HCT116 (cell line): ENCODE measurements around the gene IZUMO4. TPM values are rescaled to one million over a fixed set of nuclear protein-coding genes. Genes with fewer than 3 reads are reported as not detected.
"Not testable (repeated sequence)": the region's sequence is repeated elsewhere in the genome, so short reads cannot be mapped to it uniquely, and the experiment has no call there.

Experiments used
- ATAC-seq: fragments of 200-7000 bp; cut with Tn5 transposase; 2 replicates; pipeline ENCODE4 v1.9.1; 2020; ENCODE audit warnings: mild to moderate bottlenecking, moderate library complexity
- BruUV-seq: library from RNA; stranded (reverse); fragments of 400-500 nt; replicated peaks from 2 replicates; lab custom pipeline; 2021; lab: Mats Ljungman, UMichigan
- CTCF ChIA-PET: fragments of 300-600 bp; sonication (Branson Sonifier 250); formaldehyde crosslinking; loops from one replicate; lab custom pipeline; 2021; ENCODE audit warnings: antibody characterized with exemption; lab: Charles Lee
- POLR2A ChIA-PET: fragments of 300-600, 350-600 bp; sonication (Branson Sonifier 250); formaldehyde crosslinking; loops from one replicate; lab custom pipeline; 2021; ENCODE audit warnings: antibody characterized with exemption; lab: Charles Lee
- RAD21 ChIA-PET, 2 experiments: fragments of 300-600 bp; sonication (Branson Sonifier 250); formaldehyde crosslinking; loops; one replicate each; lab custom pipeline; 2023; ENCODE audit warnings: low total read pairs in 2 of 2; ENCODE audit not compliant: uncharacterized antibody in 2 of 2, unreplicated experiment in 2 of 2, low non-redundant PET in 1 of 2; lab: Charles Lee
- DNase-seq: peaks from one replicate; pipeline ENCODE4 v3.0.0-alpha.2; 2010; ENCODE audit warnings: low read depth, low spot score
- H2AFZ ChIP-seq: fragments of 200-600 bp; shearing (Covaris generic), sonication (generic); 2 replicates; pipeline ENCODE4 v1.6.1; 2017; ENCODE audit warnings: low read depth, mixed run types, mixed read lengths, antibody characterized with exemption, low read length; ENCODE audit not compliant: poor library complexity, severe bottlenecking
- H3K27ac ChIP-seq: 2 replicates; pipeline ENCODE4 v1.5.1; 2012; ENCODE audit warnings: low read depth, low read length
- H3K27me3 ChIP-seq: fragments of 200-600 bp; sonication (generic); 2 replicates; pipeline ENCODE4 v1.6.1; 2016; ENCODE audit warnings: mixed run types, low read length, mixed read lengths; ENCODE audit not compliant: insufficient read depth
- H3K36me3 ChIP-seq, 2 experiments: fragments of 200-500 bp in 1 of 2; fragments of 200-600 bp in 1 of 2; sonication (Bioruptor generic) in 1 of 2; sonication (generic) in 1 of 2; 2 replicates each; pipeline versions ENCODE4 v1.5.1 to v1.6.1; 2014 to 2016; ENCODE audit warnings: low read length in 2 of 2, inconsistent platforms in 1 of 2, mixed read lengths in 1 of 2, mixed run types in 1 of 2; ENCODE audit not compliant: insufficient read depth in 2 of 2, control insufficient read depth in 1 of 2
- H3K4me1 ChIP-seq, 2 experiments: fragments of 200-600 bp in 1 of 2; sonication (generic) in 1 of 2; 2 replicates each; pipeline versions ENCODE4 v1.5.1 to v1.6.1; 2012 to 2017; ENCODE audit warnings: low read length in 2 of 2, inconsistent platforms in 1 of 2, mild to moderate bottlenecking in 1 of 2, mixed read lengths in 1 of 2, mixed run types in 1 of 2, moderate library complexity in 1 of 2; ENCODE audit not compliant: insufficient read depth in 2 of 2, control insufficient read depth in 1 of 2
- H3K4me2 ChIP-seq: fragments of 200-600 bp; sonication (generic); 2 replicates; pipeline ENCODE4 v1.6.1; 2017; ENCODE audit warnings: mixed run types, low read length, mixed read lengths
- H3K4me3 ChIP-seq, 2 experiments: fragments of 200-600 bp in 1 of 2; sonication (generic) in 1 of 2; replicated peaks in 1 of 2; 2 replicates each; pipeline ENCODE4 v1.5.1; 2011 to 2016; ENCODE audit warnings: low read length in 2 of 2, control low read depth in 1 of 2, low read depth in 1 of 2, mild to moderate bottlenecking in 1 of 2, mixed read lengths in 1 of 2, mixed run types in 1 of 2
- H3K79me2 ChIP-seq: fragments of 200-600 bp; sonication (generic); 2 replicates; pipeline ENCODE4 v1.6.1; 2017; ENCODE audit warnings: mild to moderate bottlenecking, mixed run types, low read length, moderate library complexity, mixed read lengths; ENCODE audit not compliant: insufficient read depth
- H3K9ac ChIP-seq: fragments of 200-600 bp; sonication (generic); 2 replicates; pipeline ENCODE4 v1.6.1; 2016; ENCODE audit warnings: low read length, mixed read lengths
- H3K9me2 ChIP-seq: fragments of 200-600 bp; sonication (generic), shearing (Covaris generic); 2 replicates; pipeline ENCODE4 v1.6.1; 2017; ENCODE audit warnings: mixed run types, mild to moderate bottlenecking, moderate library complexity; ENCODE audit not compliant: insufficient read depth
- H3K9me3 ChIP-seq, 2 experiments: fragments of 200-500 bp in 1 of 2; fragments of 200-600 bp in 1 of 2; sonication (Bioruptor generic) in 1 of 2; sonication (generic) in 1 of 2; 2 replicates each; pipeline ENCODE4 v1.6.1; 2014 to 2017; ENCODE audit warnings: low read length in 2 of 2, mixed read lengths in 2 of 2, inconsistent platforms in 1 of 2, low read depth in 1 of 2, mild to moderate bottlenecking in 1 of 2, mixed run types in 1 of 2, moderate library complexity in 1 of 2; ENCODE audit not compliant: control insufficient read depth in 1 of 2, insufficient read depth in 1 of 2
- H4K20me1 ChIP-seq: fragments of 200-600 bp; sonication (generic), shearing (Covaris generic); 2 replicates; pipeline ENCODE4 v1.6.1; 2017; ENCODE audit warnings: mixed run types, mild to moderate bottlenecking, moderate library complexity; ENCODE audit not compliant: insufficient read depth
- EGR1 ChIP-seq: IDR thresholded peaks from 2 replicates; pipeline ENCODE4 v1.6.1; 2012; ENCODE audit warnings: low read depth
- EZH2phosphoT487 ChIP-seq: fragments of 200-600 bp; IDR thresholded peaks from 2 replicates; pipeline ENCODE4 v1.6.1; 2018; ENCODE audit warnings: antibody characterized with exemption, borderline replicate concordance
- FOSL1 ChIP-seq: IDR thresholded peaks from 2 replicates; pipeline ENCODE4 v1.6.1; 2012; ENCODE audit warnings: low read depth
- JUND ChIP-seq: IDR thresholded peaks from 2 replicates; pipeline ENCODE4 v1.6.1; 2012
- POLR2AphosphoS5 ChIP-seq: IDR thresholded peaks from 2 replicates; pipeline ENCODE4 v1.6.1; 2011; ENCODE audit warnings: mild to moderate bottlenecking, low read depth, low read length, moderate library complexity
- RAD21 ChIP-seq: IDR thresholded peaks from 2 replicates; pipeline ENCODE4 v1.6.1; 2012; ENCODE audit warnings: low read depth, mild to moderate bottlenecking
- SIN3A ChIP-seq: IDR thresholded peaks from 2 replicates; pipeline ENCODE4 v1.6.1; 2012; ENCODE audit warnings: low read depth
- SP1 ChIP-seq: IDR thresholded peaks from 2 replicates; pipeline ENCODE4 v1.6.1; 2012; ENCODE audit warnings: low read depth
- ZFX ChIP-seq: fragments of 450-650 bp; IDR thresholded peaks from 2 replicates; pipeline ENCODE4 v1.6.1; 2017
- ZNF274 ChIP-seq: fragments of 200-500 bp; sonication (Bioruptor generic); IDR thresholded peaks from 2 replicates; pipeline ENCODE4 v1.6.1; 2014; ENCODE audit warnings: mild to moderate bottlenecking, low read depth, low read length, inconsistent platforms
- intact Hi-C: fragments of 100-400 bp; cut with micrococcal nuclease; formaldehyde crosslinking; loops from 2 replicates; pipeline ENCODE4 v1.10.0; 2022
- total RNA-seq: library from RNA; stranded (reverse); gene quantifications from one replicate; pipeline ENCODE4 v1.2.1, GENCODE V29; 2021; ENCODE audit not compliant: unreplicated experiment
- TF ChIP-seq, protein P1 (sequence below): IDR thresholded peaks from 2 replicates; pipeline ENCODE4 v1.6.1; 2012; ENCODE audit warnings: low read depth
- TF ChIP-seq, protein P2 (sequence below): IDR thresholded peaks from 2 replicates; pipeline ENCODE4 v1.6.1; 2011; ENCODE audit warnings: mild to moderate bottlenecking, low read length, moderate library complexity; ENCODE audit not compliant: insufficient replicate concordance; ENCODE audit errors: extremely low read depth
- TF ChIP-seq, protein P3 (sequence below), 3 experiments: fragments of 200-600 bp in 1 of 3; sonication (generic) in 1 of 3; IDR thresholded peaks in 2 of 3; conservative IDR thresholded peaks in 1 of 3; 2 replicates each; pipeline ENCODE4 v1.5.1; 2012 to 2017; ENCODE audit warnings: low read depth in 2 of 3, low read length in 2 of 3, antibody characterized with exemption in 1 of 3, borderline replicate concordance in 1 of 3, control low read depth in 1 of 3, mild to moderate bottlenecking in 1 of 3, mixed read lengths in 1 of 3, mixed run types in 1 of 3, moderate library complexity in 1 of 3; ENCODE audit not compliant: insufficient read depth in 1 of 3
- TF ChIP-seq, protein P4 (sequence below): IDR thresholded peaks from 2 replicates; pipeline ENCODE4 v1.6.1; 2012

The IZUMO4 gene
- total RNA-seq, 1 experiment from 2014 or later, result 6.1 TPM

DNA sequence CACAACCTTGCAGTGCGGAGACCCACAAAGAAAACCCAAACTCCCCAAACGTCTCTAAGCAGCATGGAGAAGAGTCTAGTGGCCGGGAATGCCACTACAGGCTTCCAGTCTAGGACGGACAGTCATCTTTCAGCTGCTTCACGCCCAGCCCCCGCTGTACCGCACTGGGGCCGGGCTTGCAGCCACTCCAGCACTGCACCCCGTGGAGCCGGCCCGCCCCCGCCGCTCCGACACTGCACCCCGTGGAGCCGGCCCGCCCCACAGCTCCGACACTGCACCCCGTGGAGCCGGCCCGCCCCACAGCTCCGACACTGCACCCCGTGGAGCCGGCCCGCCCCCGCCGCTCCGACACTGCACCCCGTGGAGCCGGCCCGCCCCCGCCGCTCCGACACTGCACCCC lies 31.5 kb downstream of the IZUMO4 start:
- POLR2A ChIA-PET, CTCF ChIA-PET: not testable (repeated sequence)
- peaks cover 16 to 57% of the 10 kb centered on the region in 2 experiments for H3K36me3 ChIP-seq

DNA sequence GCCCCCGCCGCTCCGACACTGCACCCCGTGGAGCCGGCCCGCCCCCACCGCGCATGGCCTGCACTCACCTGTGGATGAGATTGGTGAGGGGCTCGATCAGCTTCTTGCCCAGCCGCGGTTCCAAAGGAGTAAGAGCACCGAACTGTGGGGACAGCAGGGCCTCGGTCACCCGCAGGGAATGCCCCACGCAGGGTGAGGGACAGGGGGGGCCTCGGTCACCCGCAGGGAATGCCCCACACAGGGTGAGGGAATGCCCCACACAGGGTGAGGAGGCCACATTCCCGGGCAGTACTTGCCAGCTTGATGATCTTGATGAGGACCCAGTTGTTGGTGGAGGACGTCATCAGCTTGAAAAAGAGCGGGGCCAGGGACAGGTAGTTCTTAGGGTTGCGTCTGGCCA lies 32.3 kb downstream of the IZUMO4 start:
- Histone ChIP-seq H4K20me1 (no peaks in the 10 kb centered on the region), H3K4me1 (no peaks in the 10 kb centered on the region), H3K9ac (no peak overlapping the region), H3K4me3 (no peak overlapping the region), H3K79me2 (peaks cover 43% of the 10 kb centered on the region), H3K9me3 (no peaks in the 10 kb centered on the region), H3K36me3 (peaks cover 16 to 59% of the 10 kb centered on the region in 2 experiments), H3K9me2 (no peaks in the 10 kb centered on the region), H3K4me2 (no peak overlapping the region), H3K27me3 (no peaks in the 10 kb centered on the region), H2AFZ (no peak overlapping the region), H3K27ac (no peak overlapping the region)
- ATAC-seq (no peak), DNase-seq (no peak)
- no TSS peak for BruUV-seq
- TF ChIP-seq, protein P1, sequence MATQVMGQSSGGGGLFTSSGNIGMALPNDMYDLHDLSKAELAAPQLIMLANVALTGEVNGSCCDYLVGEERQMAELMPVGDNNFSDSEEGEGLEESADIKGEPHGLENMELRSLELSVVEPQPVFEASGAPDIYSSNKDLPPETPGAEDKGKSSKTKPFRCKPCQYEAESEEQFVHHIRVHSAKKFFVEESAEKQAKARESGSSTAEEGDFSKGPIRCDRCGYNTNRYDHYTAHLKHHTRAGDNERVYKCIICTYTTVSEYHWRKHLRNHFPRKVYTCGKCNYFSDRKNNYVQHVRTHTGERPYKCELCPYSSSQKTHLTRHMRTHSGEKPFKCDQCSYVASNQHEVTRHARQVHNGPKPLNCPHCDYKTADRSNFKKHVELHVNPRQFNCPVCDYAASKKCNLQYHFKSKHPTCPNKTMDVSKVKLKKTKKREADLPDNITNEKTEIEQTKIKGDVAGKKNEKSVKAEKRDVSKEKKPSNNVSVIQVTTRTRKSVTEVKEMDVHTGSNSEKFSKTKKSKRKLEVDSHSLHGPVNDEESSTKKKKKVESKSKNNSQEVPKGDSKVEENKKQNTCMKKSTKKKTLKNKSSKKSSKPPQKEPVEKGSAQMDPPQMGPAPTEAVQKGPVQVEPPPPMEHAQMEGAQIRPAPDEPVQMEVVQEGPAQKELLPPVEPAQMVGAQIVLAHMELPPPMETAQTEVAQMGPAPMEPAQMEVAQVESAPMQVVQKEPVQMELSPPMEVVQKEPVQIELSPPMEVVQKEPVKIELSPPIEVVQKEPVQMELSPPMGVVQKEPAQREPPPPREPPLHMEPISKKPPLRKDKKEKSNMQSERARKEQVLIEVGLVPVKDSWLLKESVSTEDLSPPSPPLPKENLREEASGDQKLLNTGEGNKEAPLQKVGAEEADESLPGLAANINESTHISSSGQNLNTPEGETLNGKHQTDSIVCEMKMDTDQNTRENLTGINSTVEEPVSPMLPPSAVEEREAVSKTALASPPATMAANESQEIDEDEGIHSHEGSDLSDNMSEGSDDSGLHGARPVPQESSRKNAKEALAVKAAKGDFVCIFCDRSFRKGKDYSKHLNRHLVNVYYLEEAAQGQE, result no peak
- no peak for TF ChIP-seq EZH2phosphoT487
- TF ChIP-seq FOSL1, result no peak
- no peak for TF ChIP-seq RAD21
- no peak for TF ChIP-seq ZFX
- no peak for TF ChIP-seq JUND
- no peak for TF ChIP-seq ZNF274
- no peak for TF ChIP-seq SP1
- TF ChIP-seq EGR1, result no peak
- no peak for TF ChIP-seq SIN3A
- TF ChIP-seq, protein P2, sequence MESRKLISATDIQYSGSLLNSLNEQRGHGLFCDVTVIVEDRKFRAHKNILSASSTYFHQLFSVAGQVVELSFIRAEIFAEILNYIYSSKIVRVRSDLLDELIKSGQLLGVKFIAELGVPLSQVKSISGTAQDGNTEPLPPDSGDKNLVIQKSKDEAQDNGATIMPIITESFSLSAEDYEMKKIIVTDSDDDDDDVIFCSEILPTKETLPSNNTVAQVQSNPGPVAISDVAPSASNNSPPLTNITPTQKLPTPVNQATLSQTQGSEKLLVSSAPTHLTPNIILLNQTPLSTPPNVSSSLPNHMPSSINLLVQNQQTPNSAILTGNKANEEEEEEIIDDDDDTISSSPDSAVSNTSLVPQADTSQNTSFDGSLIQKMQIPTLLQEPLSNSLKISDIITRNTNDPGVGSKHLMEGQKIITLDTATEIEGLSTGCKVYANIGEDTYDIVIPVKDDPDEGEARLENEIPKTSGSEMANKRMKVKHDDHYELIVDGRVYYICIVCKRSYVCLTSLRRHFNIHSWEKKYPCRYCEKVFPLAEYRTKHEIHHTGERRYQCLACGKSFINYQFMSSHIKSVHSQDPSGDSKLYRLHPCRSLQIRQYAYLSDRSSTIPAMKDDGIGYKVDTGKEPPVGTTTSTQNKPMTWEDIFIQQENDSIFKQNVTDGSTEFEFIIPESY, result no peak
- TF ChIP-seq, protein P3, sequence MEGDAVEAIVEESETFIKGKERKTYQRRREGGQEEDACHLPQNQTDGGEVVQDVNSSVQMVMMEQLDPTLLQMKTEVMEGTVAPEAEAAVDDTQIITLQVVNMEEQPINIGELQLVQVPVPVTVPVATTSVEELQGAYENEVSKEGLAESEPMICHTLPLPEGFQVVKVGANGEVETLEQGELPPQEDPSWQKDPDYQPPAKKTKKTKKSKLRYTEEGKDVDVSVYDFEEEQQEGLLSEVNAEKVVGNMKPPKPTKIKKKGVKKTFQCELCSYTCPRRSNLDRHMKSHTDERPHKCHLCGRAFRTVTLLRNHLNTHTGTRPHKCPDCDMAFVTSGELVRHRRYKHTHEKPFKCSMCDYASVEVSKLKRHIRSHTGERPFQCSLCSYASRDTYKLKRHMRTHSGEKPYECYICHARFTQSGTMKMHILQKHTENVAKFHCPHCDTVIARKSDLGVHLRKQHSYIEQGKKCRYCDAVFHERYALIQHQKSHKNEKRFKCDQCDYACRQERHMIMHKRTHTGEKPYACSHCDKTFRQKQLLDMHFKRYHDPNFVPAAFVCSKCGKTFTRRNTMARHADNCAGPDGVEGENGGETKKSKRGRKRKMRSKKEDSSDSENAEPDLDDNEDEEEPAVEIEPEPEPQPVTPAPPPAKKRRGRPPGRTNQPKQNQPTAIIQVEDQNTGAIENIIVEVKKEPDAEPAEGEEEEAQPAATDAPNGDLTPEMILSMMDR (IDR thresholded peaks at IDR 0.05 in 2 of 3, conservative IDR thresholded peaks at IDR 0.05 in 1 of 3; ENCODE audit: borderline replicate concordance in 1 of 3, insufficient read depth in 1 of 3, low read depth in 2 of 3, low read length in 2 of 3), result no peak
- TF ChIP-seq, protein P4, sequence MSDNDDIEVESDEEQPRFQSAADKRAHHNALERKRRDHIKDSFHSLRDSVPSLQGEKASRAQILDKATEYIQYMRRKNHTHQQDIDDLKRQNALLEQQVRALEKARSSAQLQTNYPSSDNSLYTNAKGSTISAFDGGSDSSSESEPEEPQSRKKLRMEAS, result no peak
- no peak for TF ChIP-seq POLR2AphosphoS5
- ChIA-PET RAD21 (no interaction called here), POLR2A (no interaction called here), CTCF (no interaction called here)
- intact Hi-C loops, result no loop called here

More for the DNA sequence above, 31.5 kb downstream of the IZUMO4 start:
- H3K9ac ChIP-seq, intact Hi-C loops, RAD21 ChIA-PET, H3K9me3 ChIP-seq, H4K20me1 ChIP-seq, H3K4me2 ChIP-seq, DNase-seq, H3K27ac ChIP-seq, H2AFZ ChIP-seq, H3K4me3 ChIP-seq, H3K4me1 ChIP-seq, H3K9me2 ChIP-seq, H3K27me3 ChIP-seq, ATAC-seq, BruUV-seq: not testable (repeated sequence)
- peaks cover 41% of the 10 kb centered on the region for H3K79me2 ChIP-seq
